Neural cell (in vitro differentiated cells): Measurements from ENCODE around the gene ABHD17A. TPM values are rescaled to one million over a fixed set of nuclear protein-coding genes. Genes with fewer than 3 reads are reported as not detected.

Experiments used
- H2AFZ ChIP-seq: fragments of 200-600, 300-800 bp; sonication (generic), shearing (Covaris generic); 2 replicates; pipeline ENCODE4 v1.6.0; 2014; ENCODE audit warnings: low read depth, mild to moderate bottlenecking, antibody characterized with exemption, low read length, moderate library complexity
- H3F3A ChIP-seq: fragments of 200-600 bp; shearing (Covaris generic); 2 replicates; pipeline ENCODE4 v1.6.1; 2016; ENCODE audit warnings: mild to moderate bottlenecking, moderate library complexity, mixed read lengths, antibody characterized with exemption, low read length; ENCODE audit not compliant: insufficient read depth, poor library complexity, severe bottlenecking
- H3K27ac ChIP-seq: fragments of 200-600, 300-800 bp; sonication (generic), shearing (Covaris generic); 2 replicates; pipeline ENCODE4 v1.5.1; 2014; ENCODE audit warnings: mild to moderate bottlenecking, low read length, moderate library complexity
- H3K27me3 ChIP-seq: fragments of 300-800, 200-600 bp; sonication (generic), shearing (Covaris generic); 2 replicates; pipeline ENCODE4 v1.6.0; 2014; ENCODE audit warnings: mild to moderate bottlenecking, low read depth, low read length, moderate library complexity; ENCODE audit not compliant: insufficient read depth
- H3K36me3 ChIP-seq: fragments of 300-800, 200-600 bp; sonication (generic), shearing (Covaris generic); 2 replicates; pipeline ENCODE4 v1.5.1; 2014; ENCODE audit warnings: mild to moderate bottlenecking, antibody characterized with exemption, low read length, moderate library complexity; ENCODE audit not compliant: insufficient read depth
- H3K4me2 ChIP-seq: fragments of 300-800, 200-600 bp; sonication (generic), shearing (Covaris generic); 2 replicates; pipeline ENCODE4 v1.6.0; 2014; ENCODE audit warnings: mild to moderate bottlenecking, low read length
- H3K4me3 ChIP-seq: fragments of 300-800, 200-600 bp; sonication (generic), shearing (Covaris generic); 2 replicates; pipeline ENCODE4 v1.5.1; 2014; ENCODE audit warnings: mild to moderate bottlenecking, low read length, moderate library complexity
- H3K79me2 ChIP-seq: fragments of 200-600 bp; shearing (Covaris generic); replicated peaks from 2 replicates; pipeline ENCODE4 v1.6.0; 2014; ENCODE audit warnings: mild to moderate bottlenecking, low read length, moderate library complexity; ENCODE audit not compliant: insufficient read depth
- H3K9ac ChIP-seq: fragments of 300-800, 200-600 bp; sonication (generic), shearing (Covaris generic); 2 replicates; pipeline ENCODE4 v1.6.1; 2016; ENCODE audit warnings: mild to moderate bottlenecking, low read length, mixed read lengths
- H3K9me2 ChIP-seq: fragments of 200-600 bp; shearing (Covaris generic); 2 replicates; pipeline ENCODE4 v1.6.1; 2016; ENCODE audit warnings: mild to moderate bottlenecking, low read length, mixed read lengths; ENCODE audit not compliant: insufficient read depth
- H3K9me3 ChIP-seq: fragments of 200-600, 300-800 bp; sonication (generic), shearing (Covaris generic); 2 replicates; pipeline ENCODE4 v1.6.1; 2016; ENCODE audit warnings: mild to moderate bottlenecking, mixed run types, low read length, moderate library complexity, mixed read lengths
- H4K20me1 ChIP-seq: fragments of 200-600 bp; shearing (Covaris generic); 2 replicates; pipeline ENCODE4 v1.6.1; 2016; ENCODE audit warnings: mild to moderate bottlenecking, mixed run types; ENCODE audit not compliant: insufficient read depth
- CTCF ChIP-seq: fragments of 450-650 bp; IDR thresholded peaks from 2 replicates; pipeline ENCODE4 v1.5.1; 2014; ENCODE audit warnings: antibody characterized with exemption, mild to moderate bottlenecking, moderate library complexity; ENCODE audit not compliant: poor library complexity, severe bottlenecking
- EP300 ChIP-seq: fragments of 450-650 bp; conservative IDR thresholded peaks from 2 replicates; pipeline ENCODE4 v1.6.1; 2014; ENCODE audit warnings: antibody characterized with exemption, mild to moderate bottlenecking, moderate library complexity; ENCODE audit not compliant: poor library complexity, severe bottlenecking
- EZH2 ChIP-seq: fragments of 200-600, 300-800 bp; shearing (Covaris generic), sonication (generic); IDR thresholded peaks from 2 replicates; pipeline ENCODE4 v1.6.1; 2014; ENCODE audit warnings: antibody characterized with exemption, low read length, borderline replicate concordance, mild to moderate bottlenecking; ENCODE audit not compliant: insufficient read depth, poor library complexity, severe bottlenecking
- MXI1 ChIP-seq: fragments of 450-650 bp; conservative IDR thresholded peaks from 2 replicates; pipeline ENCODE4 v1.6.1; 2014; ENCODE audit warnings: antibody characterized with exemption, mild to moderate bottlenecking; ENCODE audit not compliant: poor library complexity, severe bottlenecking
- POLR2AphosphoS5 ChIP-seq: IDR thresholded peaks from 2 replicates; pipeline ENCODE4 v1.6.1; 2012
- RAD21 ChIP-seq: fragments of 450-650 bp; conservative IDR thresholded peaks from 2 replicates; pipeline ENCODE4 v1.6.1; 2014; ENCODE audit warnings: antibody characterized with exemption, mild to moderate bottlenecking, moderate library complexity
- SMC3 ChIP-seq: fragments of 450-650 bp; conservative IDR thresholded peaks from 2 replicates; pipeline ENCODE4 v1.6.1; 2014; ENCODE audit warnings: antibody characterized with exemption, mild to moderate bottlenecking, moderate library complexity; ENCODE audit not compliant: poor library complexity
- TAF1 ChIP-seq: IDR thresholded peaks from 2 replicates; pipeline ENCODE4 v1.6.1; 2012; ENCODE audit warnings: low read depth
- polyA plus RNA-seq: library from polyadenylated mRNA; depleted of rRNA; stranded (reverse); fragments of >200 nt; gene quantifications from 2 replicates; pipeline ENCODE4 v1.2.3, GENCODE V29; 2014
- TF ChIP-seq, protein P1 (sequence below): IDR thresholded peaks from 2 replicates; pipeline ENCODE4 v1.6.1; 2012; ENCODE audit warnings: borderline replicate concordance

ABHD17A gene
- polyA plus RNA-seq, 1 donor from 2014 or later: 116 TPM

GRCh38 chr19:1917146-1917545, 31.9 kb upstream of the ABHD17A start:
- H3K36me3 ChIP-seq: no peaks in the 10 kb centered on the region
- TF ChIP-seq EZH2 (no peak), MXI1 (no peak), RAD21 (no peak), TAF1 (no peak), POLR2AphosphoS5 (no peak), SMC3 (no peak), CTCF (no peak), EP300 (no peak)
- TF ChIP-seq, protein P1, sequence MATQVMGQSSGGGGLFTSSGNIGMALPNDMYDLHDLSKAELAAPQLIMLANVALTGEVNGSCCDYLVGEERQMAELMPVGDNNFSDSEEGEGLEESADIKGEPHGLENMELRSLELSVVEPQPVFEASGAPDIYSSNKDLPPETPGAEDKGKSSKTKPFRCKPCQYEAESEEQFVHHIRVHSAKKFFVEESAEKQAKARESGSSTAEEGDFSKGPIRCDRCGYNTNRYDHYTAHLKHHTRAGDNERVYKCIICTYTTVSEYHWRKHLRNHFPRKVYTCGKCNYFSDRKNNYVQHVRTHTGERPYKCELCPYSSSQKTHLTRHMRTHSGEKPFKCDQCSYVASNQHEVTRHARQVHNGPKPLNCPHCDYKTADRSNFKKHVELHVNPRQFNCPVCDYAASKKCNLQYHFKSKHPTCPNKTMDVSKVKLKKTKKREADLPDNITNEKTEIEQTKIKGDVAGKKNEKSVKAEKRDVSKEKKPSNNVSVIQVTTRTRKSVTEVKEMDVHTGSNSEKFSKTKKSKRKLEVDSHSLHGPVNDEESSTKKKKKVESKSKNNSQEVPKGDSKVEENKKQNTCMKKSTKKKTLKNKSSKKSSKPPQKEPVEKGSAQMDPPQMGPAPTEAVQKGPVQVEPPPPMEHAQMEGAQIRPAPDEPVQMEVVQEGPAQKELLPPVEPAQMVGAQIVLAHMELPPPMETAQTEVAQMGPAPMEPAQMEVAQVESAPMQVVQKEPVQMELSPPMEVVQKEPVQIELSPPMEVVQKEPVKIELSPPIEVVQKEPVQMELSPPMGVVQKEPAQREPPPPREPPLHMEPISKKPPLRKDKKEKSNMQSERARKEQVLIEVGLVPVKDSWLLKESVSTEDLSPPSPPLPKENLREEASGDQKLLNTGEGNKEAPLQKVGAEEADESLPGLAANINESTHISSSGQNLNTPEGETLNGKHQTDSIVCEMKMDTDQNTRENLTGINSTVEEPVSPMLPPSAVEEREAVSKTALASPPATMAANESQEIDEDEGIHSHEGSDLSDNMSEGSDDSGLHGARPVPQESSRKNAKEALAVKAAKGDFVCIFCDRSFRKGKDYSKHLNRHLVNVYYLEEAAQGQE: no peak
- H3K4me3 ChIP-seq: no peak overlapping the region

DNA sequence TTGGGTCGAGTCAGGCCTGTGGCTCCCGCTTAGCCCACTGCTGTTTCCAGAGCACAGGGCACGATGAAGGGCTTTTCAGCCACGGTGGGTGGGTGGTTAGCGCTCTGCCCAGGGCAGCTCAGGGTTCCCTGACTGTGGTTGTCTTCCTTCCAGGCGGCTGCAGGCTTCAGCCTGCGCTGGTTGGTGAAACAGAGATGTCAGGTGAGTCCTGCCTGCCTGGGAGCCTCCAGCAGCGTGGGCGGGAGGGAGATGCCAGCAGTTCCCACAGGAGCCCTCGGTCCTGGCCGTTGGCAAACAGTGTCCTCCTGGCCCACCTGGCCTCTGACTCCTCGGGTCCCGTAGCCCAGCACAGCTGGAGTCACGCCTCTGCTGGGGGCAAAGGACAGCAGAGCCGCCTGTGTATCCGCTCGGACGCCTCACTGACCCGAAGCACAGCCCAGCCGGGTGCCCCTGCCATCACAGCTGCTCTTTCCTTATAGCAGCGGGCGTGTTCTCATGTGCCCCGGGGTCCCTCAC, 29.6 kb upstream of the ABHD17A start:
- Histone ChIP-seq H3K9me2 (no peaks in the 10 kb centered on the region), H3K9ac (no peak overlapping the region), H3K36me3 (no peaks in the 10 kb centered on the region), H3K27me3 (no peaks in the 10 kb centered on the region), H3F3A (no peaks in the 10 kb centered on the region), H2AFZ (no peak overlapping the region), H3K79me2 (no peaks in the 10 kb centered on the region), H3K27ac (no peak overlapping the region), H3K4me3 (no peak overlapping the region), H4K20me1 (peaks cover 3% of the 10 kb centered on the region), H3K4me2 (no peak overlapping the region), H3K9me3 (no peaks in the 10 kb centered on the region)
- TF ChIP-seq EP300: no peak
- TF ChIP-seq, protein P1: no peak
- no peak for TF ChIP-seq MXI1
- TF ChIP-seq SMC3: no peak
- TF ChIP-seq TAF1: no peak
- no peak for TF ChIP-seq POLR2AphosphoS5
- no peak for TF ChIP-seq RAD21
- no peak for TF ChIP-seq CTCF
- no peak for TF ChIP-seq EZH2

More at GRCh38 chr19:1917146-1917545, 31.9 kb upstream of the ABHD17A start:
- H3K9me2 ChIP-seq: no peaks in the 10 kb centered on the region
- H3K27ac ChIP-seq: no peak overlapping the region
- H4K20me1 ChIP-seq: peaks cover 3% of the 10 kb centered on the region
- no peaks in the 10 kb centered on the region for H3K27me3 ChIP-seq
- H3F3A ChIP-seq: no peaks in the 10 kb centered on the region
- H3K4me2 ChIP-seq: no peak overlapping the region
- H2AFZ ChIP-seq: no peak overlapping the region
- H3K9me3 ChIP-seq: no peaks in the 10 kb centered on the region
- no peak overlapping the region for H3K9ac ChIP-seq
- H3K79me2 ChIP-seq: no peaks in the 10 kb centered on the region
